Tongue (tissue), 3 donors: ENCODE results near the gene GPBP1. TPM values are rescaled to one million over a fixed set of nuclear protein-coding genes. Genes with fewer than 3 reads are reported as not detected.
A peak's percentile ranks its signal among the peaks of the same experiment; 100 is the strongest.
"Not testable (repeated sequence)": the region's sequence is repeated elsewhere in the genome, so short reads cannot be mapped to it uniquely, and the experiment has no call there.

Source experiments
- DNase-seq: peaks from one replicate; pipeline ENCODE4 v3.0.0-alpha.2; 2015
- small RNA-seq: library from RNA; depleted of rRNA; stranded (forward); fragments of <200 nt; gene quantifications from one replicate; pipeline ENCODE3, GENCODE V24; 2014; ENCODE audit warnings: low replicate concordance
- total RNA-seq: library from RNA; depleted of rRNA; stranded (reverse); fragments of >200 nt; gene quantifications from one replicate; pipeline ENCODE4 v1.2.3, GENCODE V29; 2014

Gene GPBP1
- total RNA-seq, 1 donor from 2014 or later: 115 TPM

DNA sequence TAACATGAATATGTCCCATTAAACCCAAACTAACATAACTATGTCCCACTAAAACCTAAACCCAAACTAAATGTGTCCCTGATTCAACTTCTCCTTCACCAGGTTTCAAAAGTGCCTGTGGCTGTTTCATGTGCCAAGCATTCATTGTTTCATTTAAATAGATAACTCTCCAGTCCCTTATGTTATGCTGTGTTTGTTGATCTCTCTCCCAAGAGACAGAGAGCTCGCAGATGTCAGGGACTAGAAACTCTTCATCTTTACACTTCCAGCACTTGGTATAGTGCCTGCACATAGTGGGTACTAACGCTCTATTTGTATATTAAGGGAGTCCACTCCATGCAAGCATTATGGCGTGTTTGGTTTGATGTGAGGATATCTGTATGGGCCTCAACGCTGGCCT is 118.0 kb downstream of the GPBP1 start:
- no peak for DNase-seq

DNA sequence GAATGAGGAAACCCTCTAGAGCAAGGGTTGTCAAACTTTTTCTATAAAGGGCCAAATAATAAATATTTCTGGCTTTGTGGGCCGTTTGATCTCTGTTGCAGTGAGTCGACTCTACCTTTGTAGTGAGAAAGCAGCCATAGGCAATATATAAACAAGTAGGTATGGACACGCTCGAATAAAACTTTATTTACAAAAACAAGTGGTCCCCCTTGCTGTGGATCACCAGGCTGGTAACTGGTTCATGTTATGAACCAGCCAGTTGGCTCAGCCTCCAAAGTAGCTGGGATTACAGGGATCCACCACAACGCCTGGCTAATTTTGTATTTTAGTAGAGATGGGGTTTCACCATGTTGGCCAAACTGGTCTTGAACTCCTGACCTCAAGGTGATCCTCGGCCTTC is 118.5 kb downstream of the GPBP1 start:
- DNase-seq: no peak

DNA sequence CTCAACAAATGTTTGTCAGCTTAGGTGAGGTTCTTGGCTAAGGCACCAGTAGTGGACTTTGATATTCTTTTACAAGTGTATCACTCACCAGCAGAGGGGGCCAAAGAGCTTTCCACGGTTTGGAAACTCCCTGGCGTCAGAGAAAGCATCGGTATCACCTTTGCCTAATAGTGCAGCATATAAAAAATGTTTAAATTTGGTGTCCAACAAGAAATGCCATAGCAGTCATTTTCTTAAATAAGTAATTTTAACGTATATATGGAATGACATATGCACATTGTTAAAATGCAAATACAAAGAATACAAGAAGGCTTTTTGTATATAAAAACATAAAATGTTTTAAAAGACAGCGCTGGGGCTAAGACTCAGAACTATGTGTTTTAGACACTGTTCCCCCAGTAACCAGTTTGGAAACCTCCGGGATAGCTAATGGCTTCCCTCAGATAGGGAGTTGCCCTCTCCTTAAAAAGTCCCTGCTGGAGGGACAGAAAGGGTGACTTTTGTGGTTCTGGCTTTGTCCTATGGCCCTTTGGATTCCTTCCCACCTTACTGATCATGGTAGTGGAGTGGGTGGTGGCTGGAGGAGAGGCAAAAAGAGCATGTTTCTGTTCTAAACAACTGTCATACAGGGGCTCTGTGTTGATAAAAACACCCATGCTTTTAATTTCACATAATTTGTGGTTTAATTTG is 124.6 kb downstream of the GPBP1 start:
- DNase-seq: peak; percentile 95

DNA sequence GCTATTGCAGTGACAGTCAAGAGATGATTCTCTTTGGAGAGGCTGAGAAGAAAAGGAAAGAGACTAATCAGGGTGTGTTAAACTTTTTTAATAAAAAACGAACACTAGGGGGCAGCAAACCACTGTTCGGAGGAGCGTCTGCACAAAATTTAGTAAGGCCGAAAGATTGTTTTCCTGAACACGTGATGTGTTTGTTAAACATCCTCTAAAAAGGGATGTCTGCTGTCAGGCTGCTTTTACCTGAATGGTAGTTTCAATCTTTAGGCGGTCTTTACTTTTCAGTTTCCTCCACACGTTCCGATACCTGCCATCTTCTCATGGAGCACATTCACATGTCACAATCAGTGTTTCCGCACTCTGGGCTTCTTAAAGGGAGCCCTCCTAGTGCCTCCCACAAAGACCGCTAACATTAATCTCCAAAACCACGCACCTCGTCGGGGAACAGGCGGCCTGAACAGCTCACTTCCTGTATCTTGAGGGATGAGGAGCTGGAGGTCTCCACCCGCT is 125.2 kb downstream of the GPBP1 start:
- DNase-seq: peak; percentile 95

DNA sequence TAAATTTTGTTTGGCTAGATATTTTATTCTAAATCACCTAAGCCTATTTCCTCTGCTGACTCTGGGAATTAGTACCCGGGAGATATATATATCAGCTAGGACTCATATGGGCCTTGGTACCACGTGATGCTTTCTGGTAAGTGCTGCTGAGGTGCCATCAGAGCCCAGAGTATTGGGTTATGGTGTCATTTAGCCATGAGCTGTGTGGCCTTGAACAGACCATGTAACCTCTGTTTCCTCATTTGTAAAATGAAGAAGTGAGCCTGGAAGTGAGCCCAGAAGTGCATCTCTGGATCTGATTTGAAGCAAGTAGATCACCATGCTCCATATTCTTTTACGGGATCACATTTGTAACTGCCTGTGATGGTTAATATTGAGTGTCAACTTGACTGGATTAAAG is 126.1 kb downstream of the GPBP1 start:
- DNase-seq: no peak

DNA sequence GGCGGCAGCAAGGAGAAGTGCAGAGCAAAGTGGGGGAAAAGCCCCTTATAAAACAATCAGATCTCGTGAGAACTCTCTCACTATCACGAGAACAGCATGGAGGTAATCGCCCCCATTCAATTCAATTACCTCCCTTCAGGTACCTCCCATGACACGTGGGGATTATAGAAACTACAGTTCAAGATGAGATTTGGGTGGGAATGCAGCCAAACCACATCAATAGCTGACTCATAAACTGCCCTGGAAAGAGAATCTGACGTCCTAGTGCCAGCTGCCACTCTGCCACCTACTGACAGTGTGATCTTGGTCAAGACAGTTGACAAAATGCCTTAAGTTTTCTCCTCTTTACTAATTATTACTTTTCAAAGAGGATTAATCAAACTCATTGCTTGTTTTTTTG is 128.3 kb downstream of the GPBP1 start:
- no peak for DNase-seq

DNA sequence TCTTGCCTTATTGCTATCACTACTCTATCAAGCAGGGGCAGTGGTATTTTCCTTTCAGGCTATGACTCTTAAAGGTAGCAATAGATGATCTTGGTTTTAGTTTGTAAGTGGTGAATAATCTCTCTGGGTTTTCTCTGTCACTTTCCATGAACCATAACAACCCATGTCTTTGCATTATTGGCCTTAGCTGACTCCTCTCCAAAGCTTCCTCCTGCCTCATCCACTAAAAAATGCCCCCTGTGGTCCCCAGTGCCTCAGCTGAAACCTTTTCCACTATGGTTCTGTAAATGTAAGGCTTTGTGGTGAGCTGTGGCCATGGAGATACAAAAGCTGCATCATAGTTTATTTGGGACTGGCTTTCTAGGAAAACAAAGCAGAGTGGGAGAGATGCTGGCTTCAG is 128.8 kb downstream of the GPBP1 start:
- no peak for DNase-seq

DNA sequence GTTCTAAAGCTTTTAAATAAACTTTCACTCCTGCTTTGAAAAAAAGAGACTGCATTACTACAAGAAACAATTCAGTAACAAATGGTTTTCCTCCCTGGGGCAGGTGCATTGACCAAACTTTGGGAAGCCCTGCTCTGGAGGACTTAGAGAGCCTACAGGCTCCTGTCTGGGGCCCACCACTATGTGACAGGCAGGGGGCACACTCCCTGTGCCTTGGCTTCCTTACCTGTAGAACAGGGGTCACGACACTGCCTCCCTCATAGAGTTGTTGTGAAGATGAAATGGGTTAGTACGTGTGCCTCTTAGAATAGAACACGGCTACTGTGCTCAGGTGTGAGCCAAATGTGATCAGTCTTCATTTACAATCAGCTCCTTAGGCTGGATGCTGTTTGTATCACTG is 130.1 kb downstream of the GPBP1 start:
- no peak for DNase-seq

DNA sequence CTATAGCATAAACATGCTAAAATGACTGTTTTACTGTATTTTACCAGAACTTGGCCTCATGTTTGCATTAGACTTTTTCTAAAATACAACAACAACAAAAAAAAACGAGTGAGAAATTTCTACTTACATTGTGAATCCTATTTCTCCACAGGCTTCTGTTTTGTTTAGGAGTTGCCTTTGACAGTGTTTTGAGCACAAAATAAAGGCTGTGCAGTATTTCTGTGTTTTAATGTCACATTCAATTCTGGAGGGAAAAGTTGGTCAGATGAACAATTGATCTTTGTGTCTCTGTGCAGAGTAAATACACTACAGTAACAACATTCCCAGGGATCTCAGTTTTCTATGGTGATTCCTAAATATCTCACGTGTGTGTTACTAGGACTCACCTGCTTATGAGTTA is 131.1 kb downstream of the GPBP1 start:
- DNase-seq: no peak

DNA sequence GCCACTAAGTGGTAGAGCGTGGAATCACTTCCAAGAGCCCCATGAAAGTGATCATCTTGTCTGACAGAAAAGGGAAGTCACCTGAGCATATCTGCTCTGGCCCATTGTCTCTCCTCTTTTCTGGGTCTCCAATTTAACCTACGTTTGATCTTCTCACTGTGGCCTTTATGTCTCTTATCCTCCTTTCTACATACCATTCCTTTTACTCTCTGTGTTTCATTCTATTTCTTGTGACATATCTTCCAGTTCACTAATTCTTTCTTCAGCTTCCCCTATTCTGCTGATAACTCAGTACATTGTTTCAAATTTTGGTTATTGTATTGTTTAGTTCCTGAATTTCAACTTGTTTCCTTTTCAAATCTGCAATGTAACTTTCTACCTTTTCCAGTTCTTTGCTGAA is 132.5 kb downstream of the GPBP1 start:
- DNase-seq: no peak

DNA sequence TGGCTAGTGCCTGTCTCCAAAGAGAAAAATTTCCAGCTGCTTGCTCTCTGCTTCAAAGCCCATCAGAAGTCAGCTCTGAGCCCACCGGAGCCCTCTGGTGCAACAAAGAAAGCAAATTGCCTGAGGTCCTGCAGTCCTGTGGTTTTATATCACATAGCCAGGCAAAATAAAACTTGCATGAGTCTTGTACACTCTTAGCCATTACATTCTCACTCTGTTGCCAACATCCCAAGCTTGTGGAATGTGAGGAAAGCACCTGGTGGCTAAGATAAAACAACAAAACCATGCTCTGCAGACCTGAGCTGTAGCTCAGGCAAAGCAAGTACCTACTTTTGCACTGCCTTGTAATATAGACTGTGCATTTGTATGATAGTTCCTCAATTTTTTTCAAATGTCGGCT is 133.7 kb downstream of the GPBP1 start:
- DNase-seq: no peak

DNA sequence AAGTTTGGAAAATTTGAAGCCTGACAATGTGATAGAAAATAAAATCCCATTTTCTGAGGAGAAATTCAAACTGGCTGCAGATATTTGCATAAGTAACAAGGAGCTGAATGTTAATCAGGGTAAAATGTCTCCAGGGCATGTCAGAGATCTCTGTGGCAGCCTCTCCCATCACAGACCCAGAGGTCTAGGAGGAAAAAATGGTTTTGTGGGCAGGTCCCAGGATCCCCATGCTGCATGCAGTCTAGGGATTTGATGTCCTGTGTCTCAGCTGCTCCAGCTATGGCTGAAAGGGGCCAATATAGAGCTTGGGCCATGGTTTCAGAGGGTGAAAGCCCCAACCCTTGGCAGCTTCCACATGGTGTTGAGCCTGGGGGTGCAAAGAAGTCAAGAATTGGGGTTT is 135.2 kb downstream of the GPBP1 start:
- DNase-seq: not testable (repeated sequence)

DNA sequence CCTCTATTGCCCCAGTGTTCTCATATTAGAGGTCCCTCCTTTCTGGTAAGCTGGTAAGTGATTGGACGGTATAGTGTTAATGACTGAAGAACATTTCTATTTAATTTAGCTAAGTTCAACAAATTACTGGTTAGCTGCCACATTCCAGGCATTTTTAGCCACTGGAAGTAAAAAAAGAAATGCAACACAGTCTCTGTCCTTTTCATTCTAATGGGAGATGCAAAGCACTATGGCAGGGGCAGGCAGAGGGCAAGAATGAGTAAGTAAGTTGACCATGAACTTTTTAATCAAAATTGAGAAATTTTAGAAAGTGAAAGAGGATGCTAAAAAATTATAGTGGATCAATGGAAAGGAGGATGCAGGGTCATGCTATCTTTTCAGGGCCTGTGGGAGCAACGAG is 137.4 kb downstream of the GPBP1 start:
- no peak for DNase-seq

DNA sequence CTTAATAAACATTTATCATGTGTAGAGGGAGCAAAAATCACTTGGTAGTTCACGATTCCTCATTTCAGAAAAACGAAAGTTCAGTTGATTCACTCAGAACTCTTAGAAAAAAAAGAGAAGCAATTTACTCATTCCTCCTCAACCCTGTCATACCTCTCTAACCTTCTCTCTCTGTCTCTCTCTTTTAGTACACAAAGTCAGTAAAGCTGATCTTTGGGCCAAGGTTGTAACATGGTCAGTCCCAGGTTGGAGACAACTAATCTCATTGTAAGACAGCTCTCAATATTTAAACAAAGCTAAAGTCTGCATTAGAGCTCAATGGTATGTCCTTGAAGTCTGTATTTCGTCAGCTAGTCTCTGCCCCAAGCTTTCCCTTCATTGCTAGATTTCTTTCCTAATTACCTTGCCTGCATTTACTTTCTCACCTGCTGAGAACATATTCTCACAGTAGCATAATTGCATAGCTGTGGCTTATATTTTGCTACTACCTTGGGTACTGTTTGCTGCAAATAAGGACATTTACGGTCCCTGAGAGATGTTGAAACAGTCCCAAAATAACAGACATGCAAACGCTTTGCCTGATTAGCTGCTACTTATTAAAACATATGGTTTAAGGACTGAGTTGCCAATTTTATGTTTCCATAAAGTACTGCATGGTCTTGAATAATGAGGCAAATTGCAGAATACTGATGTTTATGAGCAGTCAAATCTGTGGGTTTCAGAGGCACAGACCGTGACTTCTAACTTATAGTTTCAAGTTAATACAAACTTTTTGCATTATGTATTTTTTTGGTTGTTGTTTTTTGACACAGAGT is 138.3 kb downstream of the GPBP1 start:
- DNase-seq: no peak

DNA sequence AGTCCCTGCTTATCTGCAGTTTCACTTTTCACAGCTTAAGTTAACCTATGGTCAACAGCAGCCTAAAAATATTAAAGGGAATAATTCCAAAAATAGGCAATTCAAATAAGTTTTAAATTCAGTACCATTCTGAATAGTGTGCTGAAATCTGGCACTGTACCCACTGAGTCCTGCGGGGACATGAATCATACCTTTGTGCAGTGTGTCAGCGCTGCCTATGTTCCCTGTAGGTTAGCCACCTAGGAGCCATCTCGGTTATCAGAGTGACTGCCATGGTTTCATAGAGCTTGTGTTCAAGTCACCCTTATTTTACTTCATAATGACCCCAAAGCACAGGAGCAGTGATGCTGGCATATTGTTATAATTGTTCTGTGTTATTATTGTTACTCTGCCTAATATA is 139.9 kb downstream of the GPBP1 start:
- no peak for DNase-seq

Small RNA genes lying within 50 kb of the gene (small RNA-seq; reads per million reads assigned to genes)
- gene RF00019: not detected

Other genes starting within 250 kb of the GPBP1 start
- gene MIER3, start 221.9 kb upstream of the GPBP1 start, total RNA-seq: 31.0 TPM